ENCODE measurements around the gene SYNJ2.

GRCh38 chr6:157943249-157943963, 38.3 kb upstream of the SYNJ2 start:
- TF ChIP-seq CTCF (IDR thresholded peaks at IDR 0.05; ENCODE audit: low read length) (no peak), EZH2 (optimal IDR thresholded peaks at IDR 0.05; ENCODE audit: low read depth, low read length) (no peak), EZH2phosphoT487 (IDR thresholded peaks at IDR 0.05; ENCODE audit: low read length) (no peak)

All from MM.1S (cell line).